Measurements from ENCODE around the gene RAE1.
"Not testable (repeated sequence)": the region's sequence is repeated elsewhere in the genome, so short reads cannot be mapped to it uniquely, and the experiment has no call there.

GRCh38 chr20:57348922-57349574 lies 2.0 kb upstream of the RAE1 start:
- TF ChIP-seq CTCF, POLR2A (IDR thresholded peaks at IDR 0.05): not testable (repeated sequence)

All from esophagus squamous epithelium (tissue), 4 donors.